Nephron progenitor cell (in vitro differentiated cells): ENCODE results near the gene FKBP6.
A peak's percentile ranks its signal among the peaks of the same experiment; 100 is the strongest.

Experiments used
- DNase-seq: peaks from one replicate; pipeline ENCODE4 v3.0.0; 2021
- H3K27ac Mint-ChIP-seq: 2 replicates; pipeline ENCODE4 v1.8.0; 2021; ENCODE audit warnings: mild to moderate bottlenecking, moderate library complexity, mixed read lengths
- H3K27me3 Mint-ChIP-seq: 2 replicates; pipeline ENCODE4 v1.8.0; 2021; ENCODE audit warnings: mild to moderate bottlenecking, low read depth, mixed read lengths; ENCODE audit not compliant: poor library complexity
- H3K36me3 Mint-ChIP-seq: 2 replicates; pipeline ENCODE4 v1.8.0; 2021; ENCODE audit warnings: low read depth, mixed read lengths
- H3K4me1 Mint-ChIP-seq: 2 replicates; pipeline ENCODE4 v1.8.0; 2021; ENCODE audit warnings: mixed read lengths
- H3K4me3 Mint-ChIP-seq: 2 replicates; pipeline ENCODE4 v1.8.0; 2021; ENCODE audit warnings: mild to moderate bottlenecking, moderate library complexity, mixed read lengths
- H3K9me3 Mint-ChIP-seq: 2 replicates; pipeline ENCODE4 v1.8.0; 2021; ENCODE audit warnings: mild to moderate bottlenecking, moderate library complexity, mixed read lengths
- TF ChIP-seq, protein P1 (sequence below): fragments of 200-600 bp; sonication (generic); IDR thresholded peaks from 2 replicates; pipeline ENCODE4 v1.5.0; 2021; ENCODE audit warnings: antibody characterized with exemption

FKBP6 gene

DNA sequence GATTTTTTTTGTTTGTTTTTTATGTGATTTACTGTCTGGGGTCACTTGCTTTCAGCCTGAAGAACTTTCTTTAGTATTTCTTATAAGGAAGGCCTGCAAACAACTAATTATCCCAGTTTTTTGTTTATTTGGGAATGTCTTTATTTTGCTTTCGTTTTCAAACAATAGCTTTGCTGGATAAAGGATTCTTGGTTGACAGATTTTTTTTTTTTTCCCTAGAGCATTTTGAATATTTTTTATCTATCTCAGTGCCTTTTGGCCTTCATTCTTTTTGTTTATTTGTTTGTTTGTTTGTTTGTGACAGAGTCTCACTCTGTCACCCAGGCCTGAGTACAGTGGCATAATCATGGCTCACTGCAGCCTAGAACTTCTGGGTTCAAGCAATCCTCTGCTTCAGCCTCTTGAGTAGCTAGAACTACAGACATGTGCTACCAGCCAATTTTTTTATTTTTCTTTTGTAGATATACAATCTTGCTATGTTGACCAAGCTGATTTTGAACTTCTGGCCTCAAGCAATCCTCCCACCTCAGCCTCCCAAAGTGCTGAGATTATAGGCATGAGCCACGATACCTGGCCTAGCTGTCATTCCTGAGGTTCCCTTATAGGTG lies 59.4 kb downstream of the FKBP6 start:
- TF ChIP-seq, protein P1, sequence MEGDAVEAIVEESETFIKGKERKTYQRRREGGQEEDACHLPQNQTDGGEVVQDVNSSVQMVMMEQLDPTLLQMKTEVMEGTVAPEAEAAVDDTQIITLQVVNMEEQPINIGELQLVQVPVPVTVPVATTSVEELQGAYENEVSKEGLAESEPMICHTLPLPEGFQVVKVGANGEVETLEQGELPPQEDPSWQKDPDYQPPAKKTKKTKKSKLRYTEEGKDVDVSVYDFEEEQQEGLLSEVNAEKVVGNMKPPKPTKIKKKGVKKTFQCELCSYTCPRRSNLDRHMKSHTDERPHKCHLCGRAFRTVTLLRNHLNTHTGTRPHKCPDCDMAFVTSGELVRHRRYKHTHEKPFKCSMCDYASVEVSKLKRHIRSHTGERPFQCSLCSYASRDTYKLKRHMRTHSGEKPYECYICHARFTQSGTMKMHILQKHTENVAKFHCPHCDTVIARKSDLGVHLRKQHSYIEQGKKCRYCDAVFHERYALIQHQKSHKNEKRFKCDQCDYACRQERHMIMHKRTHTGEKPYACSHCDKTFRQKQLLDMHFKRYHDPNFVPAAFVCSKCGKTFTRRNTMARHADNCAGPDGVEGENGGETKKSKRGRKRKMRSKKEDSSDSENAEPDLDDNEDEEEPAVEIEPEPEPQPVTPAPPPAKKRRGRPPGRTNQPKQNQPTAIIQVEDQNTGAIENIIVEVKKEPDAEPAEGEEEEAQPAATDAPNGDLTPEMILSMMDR = no peak
- no peaks in the 10 kb centered on the region for H3K4me1 Mint-ChIP-seq
- no peak for DNase-seq
- H3K27me3 Mint-ChIP-seq = peaks cover 17% of the 10 kb centered on the region
- H3K27ac Mint-ChIP-seq = no peak overlapping the region
- no peak overlapping the region for H3K4me3 Mint-ChIP-seq
- peaks cover 17% of the 10 kb centered on the region for H3K36me3 Mint-ChIP-seq
- H3K9me3 Mint-ChIP-seq = peaks cover 82% of the 10 kb centered on the region

DNA sequence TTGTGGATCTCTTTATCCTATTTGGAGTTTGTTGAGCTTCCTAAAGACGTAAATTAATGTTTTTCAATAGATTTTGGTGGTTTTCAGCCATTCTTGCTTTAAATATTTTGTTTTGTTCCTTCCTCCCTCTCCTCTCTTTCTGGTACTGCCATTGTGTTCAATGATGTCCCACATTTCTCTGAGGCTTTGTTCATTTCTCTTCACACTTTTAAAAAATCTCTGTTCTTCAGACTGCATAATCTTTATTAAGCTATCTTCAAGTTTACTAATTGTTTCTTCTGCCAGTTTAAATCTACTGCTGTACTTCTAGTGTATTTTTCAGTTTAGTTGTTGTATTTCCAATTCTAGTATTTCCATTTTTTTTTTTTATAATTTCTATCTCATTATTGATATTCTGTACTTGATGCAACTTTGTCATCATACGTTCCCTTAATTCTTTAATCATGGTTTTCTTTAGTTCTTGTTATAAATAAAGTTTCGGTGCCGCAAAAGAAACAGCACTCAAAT lies 60.0 kb downstream of the FKBP6 start:
- H3K27me3 Mint-ChIP-seq = peaks cover 17% of the 10 kb centered on the region
- no peak for DNase-seq
- peaks cover 80% of the 10 kb centered on the region for H3K9me3 Mint-ChIP-seq
- H3K4me1 Mint-ChIP-seq = no peaks in the 10 kb centered on the region
- H3K4me3 Mint-ChIP-seq = no peak overlapping the region
- TF ChIP-seq, protein P1 = no peak
- no peak overlapping the region for H3K27ac Mint-ChIP-seq
- H3K36me3 Mint-ChIP-seq = peaks cover 17% of the 10 kb centered on the region

DNA sequence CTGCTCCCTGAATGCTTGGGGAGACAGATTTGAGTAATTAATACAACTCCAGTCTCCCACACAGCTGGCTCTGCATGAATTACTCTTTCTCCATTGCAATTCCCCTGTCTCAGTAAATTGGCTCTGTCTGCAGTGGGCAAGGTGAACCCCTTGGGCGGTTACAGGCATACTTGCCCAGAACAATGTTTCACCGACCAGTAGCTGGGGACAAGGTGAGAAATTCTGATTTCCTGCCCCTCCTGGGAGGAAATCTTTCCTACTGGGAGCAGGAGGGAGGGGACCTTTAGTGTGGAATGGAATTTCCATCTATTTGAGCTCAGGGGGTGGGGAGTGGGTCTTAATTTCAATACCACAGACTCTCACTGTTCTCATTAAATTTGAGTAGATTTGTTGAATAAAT lies 63.4 kb downstream of the FKBP6 start:
- Mint-ChIP-seq H3K27me3 (peaks cover 8% of the 10 kb centered on the region), H3K27ac (no peak overlapping the region), H3K4me1 (peaks cover 9% of the 10 kb centered on the region), H3K4me3 (no peak overlapping the region), H3K36me3 (peaks cover 17% of the 10 kb centered on the region), H3K9me3 (peaks cover 60% of the 10 kb centered on the region)
- DNase-seq = no peak
- TF ChIP-seq, protein P1 = no peak

DNA sequence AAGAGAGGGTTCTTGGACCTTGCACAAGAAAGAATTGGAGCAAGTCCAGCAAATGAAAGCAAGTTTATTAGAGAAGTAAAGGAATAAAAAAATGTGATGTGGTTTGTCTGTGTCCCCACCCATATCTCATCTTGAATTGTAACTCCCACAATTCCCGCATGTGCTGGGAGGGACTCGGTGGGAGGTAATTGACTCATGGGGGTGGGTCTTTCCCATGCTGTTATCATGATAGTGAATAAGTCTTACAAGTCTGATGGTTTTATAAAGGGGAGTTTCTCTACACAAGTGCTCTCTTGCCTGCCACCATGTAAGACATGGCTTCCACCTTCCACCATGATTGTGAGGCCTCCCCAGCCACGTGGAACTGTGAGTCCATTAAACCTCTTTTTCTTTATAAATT lies 66.5 kb downstream of the FKBP6 start:
- no peak overlapping the region for H3K27ac Mint-ChIP-seq
- TF ChIP-seq, protein P1 = no peak
- DNase-seq = no peak
- no peak overlapping the region for H3K4me3 Mint-ChIP-seq
- H3K4me1 Mint-ChIP-seq = peaks cover 22% of the 10 kb centered on the region
- H3K27me3 Mint-ChIP-seq = peaks cover 3% of the 10 kb centered on the region
- H3K9me3 Mint-ChIP-seq = peaks cover 29% of the 10 kb centered on the region
- H3K36me3 Mint-ChIP-seq = peaks cover 6% of the 10 kb centered on the region

DNA sequence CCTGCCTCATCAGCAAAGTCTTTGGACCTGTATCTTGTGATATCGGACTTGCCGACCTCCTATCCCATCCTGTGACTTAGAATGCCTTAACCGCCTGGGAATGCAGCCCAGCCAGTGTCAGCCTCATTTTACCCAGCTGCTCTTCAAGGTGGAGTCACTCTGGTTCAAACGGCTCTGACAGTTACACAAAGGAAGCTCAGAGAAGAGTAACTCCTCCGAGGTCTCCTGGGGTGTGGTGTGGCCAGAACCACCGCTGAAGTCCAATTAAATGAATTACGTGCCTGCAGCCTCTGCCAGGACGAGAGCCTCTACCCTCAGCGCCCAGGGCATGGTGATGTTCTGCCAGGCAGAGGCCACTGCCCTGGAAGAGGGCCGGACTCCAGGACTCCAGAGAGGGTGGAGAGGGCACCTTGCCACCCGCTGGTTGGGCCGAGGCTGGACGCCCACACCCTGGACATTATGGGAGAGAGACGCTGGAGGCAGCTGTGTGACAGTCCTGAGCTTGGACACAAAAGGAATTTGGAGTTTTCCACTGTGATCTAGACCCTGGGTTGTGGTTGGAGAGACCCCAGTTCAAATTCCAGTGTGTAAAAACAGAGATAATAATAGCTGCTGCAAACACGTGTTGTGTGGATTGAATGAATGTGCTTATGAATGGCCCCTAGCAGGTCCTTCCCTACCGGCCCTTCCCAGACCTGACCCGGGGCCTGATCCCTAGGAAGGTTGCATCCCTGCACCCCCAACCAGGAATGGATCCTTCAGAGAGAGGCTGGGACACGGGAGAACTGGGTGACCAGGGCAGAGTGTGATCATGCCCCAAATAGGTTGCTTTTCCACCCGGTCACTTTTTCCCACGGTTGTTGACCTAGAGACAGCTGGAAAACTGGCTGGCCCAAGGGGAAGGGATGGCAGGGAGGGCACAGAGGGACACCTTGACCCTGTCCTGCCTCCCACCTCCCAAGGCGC lies 67.9 kb downstream of the FKBP6 start:
- Mint-ChIP-seq H3K4me1 (peaks cover 26% of the 10 kb centered on the region), H3K4me3 (peak overlapping the region; percentile 63), H3K27me3 (no peaks in the 10 kb centered on the region), H3K9me3 (peaks cover 22% of the 10 kb centered on the region), H3K27ac (peak overlapping the region; percentile 86), H3K36me3 (no peaks in the 10 kb centered on the region)
- DNase-seq = no peak
- TF ChIP-seq, protein P1 = no peak
